ENCODE results near the gene ERGIC3.

DNA sequence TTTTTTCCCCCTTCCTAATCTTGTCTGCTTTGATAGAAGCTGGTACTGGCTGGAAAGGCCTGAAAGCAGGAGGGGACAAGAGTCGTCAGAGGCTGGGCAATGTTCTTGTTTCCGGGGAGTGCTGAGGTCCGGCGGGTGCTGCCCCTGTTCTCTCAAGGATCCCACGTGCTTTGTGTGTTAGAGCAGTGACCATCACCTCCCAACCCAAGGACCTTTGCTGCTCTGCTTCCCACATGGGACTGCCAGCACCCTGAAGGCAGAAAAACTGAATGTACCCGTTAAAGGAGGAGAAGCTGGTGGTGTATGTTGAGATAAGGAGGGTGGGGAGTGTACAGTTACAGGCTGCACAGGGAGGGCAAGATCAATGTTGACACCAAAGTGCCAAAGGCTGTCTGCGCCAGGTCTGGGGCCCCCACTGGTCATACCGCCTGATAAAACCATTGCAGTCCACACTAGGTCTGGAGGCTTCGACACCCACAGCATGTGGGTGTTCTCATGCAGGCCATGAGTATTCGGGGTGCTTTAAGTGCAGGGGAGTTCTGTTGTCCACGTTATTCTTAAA is 27.4 kb upstream of the ERGIC3 start:
- TF ChIP-seq, protein P1, sequence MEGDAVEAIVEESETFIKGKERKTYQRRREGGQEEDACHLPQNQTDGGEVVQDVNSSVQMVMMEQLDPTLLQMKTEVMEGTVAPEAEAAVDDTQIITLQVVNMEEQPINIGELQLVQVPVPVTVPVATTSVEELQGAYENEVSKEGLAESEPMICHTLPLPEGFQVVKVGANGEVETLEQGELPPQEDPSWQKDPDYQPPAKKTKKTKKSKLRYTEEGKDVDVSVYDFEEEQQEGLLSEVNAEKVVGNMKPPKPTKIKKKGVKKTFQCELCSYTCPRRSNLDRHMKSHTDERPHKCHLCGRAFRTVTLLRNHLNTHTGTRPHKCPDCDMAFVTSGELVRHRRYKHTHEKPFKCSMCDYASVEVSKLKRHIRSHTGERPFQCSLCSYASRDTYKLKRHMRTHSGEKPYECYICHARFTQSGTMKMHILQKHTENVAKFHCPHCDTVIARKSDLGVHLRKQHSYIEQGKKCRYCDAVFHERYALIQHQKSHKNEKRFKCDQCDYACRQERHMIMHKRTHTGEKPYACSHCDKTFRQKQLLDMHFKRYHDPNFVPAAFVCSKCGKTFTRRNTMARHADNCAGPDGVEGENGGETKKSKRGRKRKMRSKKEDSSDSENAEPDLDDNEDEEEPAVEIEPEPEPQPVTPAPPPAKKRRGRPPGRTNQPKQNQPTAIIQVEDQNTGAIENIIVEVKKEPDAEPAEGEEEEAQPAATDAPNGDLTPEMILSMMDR (IDR thresholded peaks at IDR 0.05; ENCODE audit: low read depth, low read length, poor library complexity, severe bottlenecking), result no peak
- no peak for TF ChIP-seq EZH2phosphoT487 (IDR thresholded peaks at IDR 0.05; ENCODE audit: borderline replicate concordance, low read length)
